HEK293 (cell line): ENCODE measurements around the gene RPP30.

ENCODE experiments used
- BCL11A ChIP-seq: fragments of 450-650 bp; formaldehyde crosslinking; IDR thresholded peaks from 2 replicates; pipeline ENCODE4 v1.5.1; 2016; ENCODE audit warnings: low read depth, missing biosample characterization, missing genetic modification characterization
- KLF9 ChIP-seq: fragments of 450-650 bp; formaldehyde crosslinking; IDR thresholded peaks from 2 replicates; pipeline ENCODE4 v1.5.1; 2016; ENCODE audit warnings: missing biosample characterization, missing genetic modification characterization, low read depth
- SALL2 ChIP-seq: fragments of 450-650 bp; formaldehyde crosslinking; IDR thresholded peaks from 2 replicates; pipeline ENCODE4 v1.5.0; 2017; ENCODE audit warnings: missing biosample characterization, mild to moderate bottlenecking, missing genetic modification characterization, borderline replicate concordance
- SP3 ChIP-seq: fragments of 450-650 bp; formaldehyde crosslinking; IDR thresholded peaks from 2 replicates; pipeline ENCODE4 v1.5.1; 2016; ENCODE audit warnings: missing biosample characterization, missing genetic modification characterization
- WT1 ChIP-seq: fragments of 450-650 bp; formaldehyde crosslinking; IDR thresholded peaks from 2 replicates; pipeline ENCODE4 v1.5.1; 2016; ENCODE audit warnings: missing biosample characterization, missing genetic modification characterization
- YY1 ChIP-seq: fragments of 450-650 bp; formaldehyde crosslinking; IDR thresholded peaks from 2 replicates; pipeline ENCODE4 v1.5.1; 2018; ENCODE audit warnings: missing biosample characterization, missing genetic modification characterization
- ZBTB1 ChIP-seq: fragments of 450-650 bp; formaldehyde crosslinking; IDR thresholded peaks from 2 replicates; pipeline ENCODE4 v1.5.1; 2016; ENCODE audit warnings: missing biosample characterization, missing genetic modification characterization
- ZBTB20 ChIP-seq: fragments of 450-650 bp; formaldehyde crosslinking; IDR thresholded peaks from 2 replicates; pipeline ENCODE4 v1.5.1; 2016; ENCODE audit warnings: missing biosample characterization, missing genetic modification characterization
- ZBTB48 ChIP-seq: fragments of 450-650 bp; formaldehyde crosslinking; IDR thresholded peaks from 2 replicates; pipeline ENCODE4 v1.5.1; 2016; ENCODE audit warnings: missing biosample characterization, missing genetic modification characterization
- ZNF501 ChIP-seq: fragments of 450-650 bp; formaldehyde crosslinking; IDR thresholded peaks from 2 replicates; pipeline ENCODE4 v1.5.1; 2016; ENCODE audit warnings: missing biosample characterization, missing genetic modification characterization
- ZNF529 ChIP-seq: fragments of 450-650 bp; formaldehyde crosslinking; IDR thresholded peaks from 2 replicates; pipeline ENCODE4 v1.5.1; 2017; ENCODE audit warnings: missing genetic modification characterization, missing biosample characterization; ENCODE audit not compliant: insufficient replicate concordance
- ZNF571 ChIP-seq: fragments of 450-650 bp; formaldehyde crosslinking; IDR thresholded peaks from 2 replicates; pipeline ENCODE4 v1.5.0; 2017; ENCODE audit warnings: missing biosample characterization, missing genetic modification characterization
- ZNF677 ChIP-seq: fragments of 450-650 bp; IDR thresholded peaks from 2 replicates; pipeline ENCODE4 v1.5.0; 2018; ENCODE audit warnings: missing biosample characterization, mild to moderate bottlenecking, missing genetic modification characterization, moderate library complexity
- ZNF747 ChIP-seq: fragments of 450-650 bp; formaldehyde crosslinking; IDR thresholded peaks from 2 replicates; pipeline ENCODE4 v1.5.1; 2016; ENCODE audit warnings: missing biosample characterization, missing genetic modification characterization
- ZNF768 ChIP-seq: fragments of 450-650 bp; formaldehyde crosslinking; IDR thresholded peaks from 2 replicates; pipeline ENCODE4 v1.5.1; 2018; ENCODE audit warnings: missing biosample characterization, mild to moderate bottlenecking, missing genetic modification characterization
- ZSCAN23 ChIP-seq: fragments of 450-650 bp; formaldehyde crosslinking; IDR thresholded peaks from 2 replicates; pipeline ENCODE4 v1.5.1; 2016; ENCODE audit warnings: missing biosample characterization, missing genetic modification characterization
- TF ChIP-seq, protein P1 (sequence below): sonication (generic); formaldehyde crosslinking; IDR thresholded peaks from 2 replicates; pipeline ENCODE4 v1.8.1; 2022; ENCODE audit warnings: mild to moderate bottlenecking, moderate library complexity, missing genetic modification reagents
- TF ChIP-seq, protein P2 (sequence below): fragments of 450-650 bp; formaldehyde crosslinking; IDR thresholded peaks from 2 replicates; pipeline ENCODE4 v1.5.1; 2017; ENCODE audit warnings: missing biosample characterization, mild to moderate bottlenecking, missing genetic modification characterization, moderate library complexity
- TF ChIP-seq, protein P3 (sequence below): fragments of 450-650 bp; formaldehyde crosslinking; IDR thresholded peaks from 2 replicates; pipeline ENCODE4 v1.5.1; 2016; ENCODE audit warnings: missing biosample characterization, missing genetic modification characterization, borderline replicate concordance
- TF ChIP-seq, protein P4 (sequence below): fragments of 450-650 bp; formaldehyde crosslinking; IDR thresholded peaks from 2 replicates; pipeline ENCODE4 v1.5.1; 2017; ENCODE audit warnings: missing biosample characterization, missing genetic modification characterization
- TF ChIP-seq, protein P5 (sequence below): fragments of 450-650 bp; formaldehyde crosslinking; IDR thresholded peaks from 2 replicates; pipeline ENCODE4 v1.5.1; 2017; ENCODE audit warnings: missing biosample characterization, missing genetic modification characterization
- TF ChIP-seq, protein P6 (sequence below): fragments of 450-650 bp; formaldehyde crosslinking; IDR thresholded peaks from 2 replicates; pipeline ENCODE4 v1.5.0; 2017; ENCODE audit warnings: missing biosample characterization, missing genetic modification characterization, borderline replicate concordance
- TF ChIP-seq, protein P7 (sequence below): fragments of 450-650 bp; formaldehyde crosslinking; IDR thresholded peaks from 2 replicates; pipeline ENCODE4 v1.5.1; 2016; ENCODE audit warnings: missing biosample characterization, missing genetic modification characterization
- TF ChIP-seq, protein P8 (sequence below): fragments of 450-650 bp; formaldehyde crosslinking; IDR thresholded peaks from 2 replicates; pipeline ENCODE4 v1.5.1; 2017; ENCODE audit warnings: missing biosample characterization, missing genetic modification characterization

The RPP30 gene

DNA sequence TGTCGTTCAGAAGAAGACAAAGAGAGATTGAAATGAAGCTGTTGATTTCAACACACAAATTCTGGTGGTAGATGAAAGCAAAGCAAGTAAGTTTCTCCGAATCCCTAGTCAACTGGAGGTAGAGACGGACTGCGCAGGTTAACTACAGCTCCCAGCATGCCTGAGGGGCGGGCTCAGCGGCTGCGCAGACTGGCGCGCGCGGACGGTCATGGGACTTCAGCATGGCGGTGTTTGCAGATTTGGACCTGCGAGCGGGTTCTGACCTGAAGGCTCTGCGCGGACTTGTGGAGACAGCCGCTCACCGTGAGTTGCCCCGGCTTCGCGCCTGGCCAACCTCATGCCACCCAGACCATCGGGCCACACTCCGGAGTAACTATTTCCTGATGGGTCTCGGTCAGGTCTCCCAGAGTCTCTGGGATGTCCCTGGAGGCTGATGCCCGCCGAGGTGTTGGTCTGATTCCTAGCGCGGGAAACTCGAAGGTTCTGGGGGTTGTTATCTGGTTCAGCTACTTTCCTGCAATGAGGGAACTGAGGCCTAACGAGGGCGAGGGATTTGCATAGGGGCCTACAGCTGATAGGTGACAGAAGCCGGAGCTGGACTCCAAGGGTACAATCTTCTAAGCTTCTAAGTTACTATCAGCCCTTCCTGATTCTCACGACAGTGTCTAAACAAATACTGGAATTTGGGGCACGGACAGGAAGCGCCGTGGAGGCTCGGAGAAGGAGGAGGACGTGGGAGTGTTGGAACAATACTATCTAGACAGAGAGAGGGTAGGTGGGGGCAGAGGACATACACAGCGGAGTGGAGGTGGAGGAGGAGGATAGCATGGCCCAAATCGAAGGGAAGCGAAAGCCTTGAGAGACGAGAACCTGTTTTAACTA, at the start of gene RPP30 (continued):
- TF ChIP-seq, protein P1, sequence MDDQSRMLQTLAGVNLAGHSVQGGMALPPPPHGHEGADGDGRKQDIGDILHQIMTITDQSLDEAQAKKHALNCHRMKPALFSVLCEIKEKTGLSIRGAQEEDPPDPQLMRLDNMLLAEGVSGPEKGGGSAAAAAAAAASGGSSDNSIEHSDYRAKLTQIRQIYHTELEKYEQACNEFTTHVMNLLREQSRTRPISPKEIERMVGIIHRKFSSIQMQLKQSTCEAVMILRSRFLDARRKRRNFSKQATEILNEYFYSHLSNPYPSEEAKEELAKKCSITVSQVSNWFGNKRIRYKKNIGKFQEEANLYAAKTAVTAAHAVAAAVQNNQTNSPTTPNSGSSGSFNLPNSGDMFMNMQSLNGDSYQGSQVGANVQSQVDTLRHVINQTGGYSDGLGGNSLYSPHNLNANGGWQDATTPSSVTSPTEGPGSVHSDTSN (CRISPR knock-in tag) = peak; percentile 75; the same call in 1 of the 2 replicates
- TF ChIP-seq ZBTB20 (tag by site-specific recombination) (no peak), YY1 (tag by site-specific recombination) (peak; percentile 77), ZBTB1 (tag by site-specific recombination) (no peak), ZNF677 (no peak), KLF9 (tag by site-specific recombination) (no peak), SALL2 (tag by site-specific recombination) (no peak), BCL11A (tag by site-specific recombination) (no peak), ZNF571 (tag by site-specific recombination) (no peak), ZNF768 (tag by site-specific recombination) (no peak), ZSCAN23 (tag by site-specific recombination) (no peak), ZNF529 (no peak), SP3 (peak; percentile 81), ZBTB48 (no peak), ZNF501 (tag by site-specific recombination) (no peak; the same call in none of the 2 replicates), ZNF747 (tag by site-specific recombination) (no peak), WT1 (tag by site-specific recombination) (no peak)
- TF ChIP-seq, protein P2, sequence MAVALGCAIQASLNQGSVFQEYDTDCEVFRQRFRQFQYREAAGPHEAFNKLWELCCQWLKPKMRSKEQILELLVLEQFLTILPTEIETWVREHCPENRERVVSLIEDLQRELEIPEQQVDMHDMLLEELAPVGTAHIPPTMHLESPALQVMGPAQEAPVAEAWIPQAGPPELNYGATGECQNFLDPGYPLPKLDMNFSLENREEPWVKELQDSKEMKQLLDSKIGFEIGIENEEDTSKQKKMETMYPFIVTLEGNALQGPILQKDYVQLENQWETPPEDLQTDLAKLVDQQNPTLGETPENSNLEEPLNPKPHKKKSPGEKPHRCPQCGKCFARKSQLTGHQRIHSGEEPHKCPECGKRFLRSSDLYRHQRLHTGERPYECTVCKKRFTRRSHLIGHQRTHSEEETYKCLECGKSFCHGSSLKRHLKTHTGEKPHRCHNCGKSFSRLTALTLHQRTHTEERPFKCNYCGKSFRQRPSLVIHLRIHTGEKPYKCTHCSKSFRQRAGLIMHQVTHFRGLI (tag by site-specific recombination) = no peak
- TF ChIP-seq, protein P3, sequence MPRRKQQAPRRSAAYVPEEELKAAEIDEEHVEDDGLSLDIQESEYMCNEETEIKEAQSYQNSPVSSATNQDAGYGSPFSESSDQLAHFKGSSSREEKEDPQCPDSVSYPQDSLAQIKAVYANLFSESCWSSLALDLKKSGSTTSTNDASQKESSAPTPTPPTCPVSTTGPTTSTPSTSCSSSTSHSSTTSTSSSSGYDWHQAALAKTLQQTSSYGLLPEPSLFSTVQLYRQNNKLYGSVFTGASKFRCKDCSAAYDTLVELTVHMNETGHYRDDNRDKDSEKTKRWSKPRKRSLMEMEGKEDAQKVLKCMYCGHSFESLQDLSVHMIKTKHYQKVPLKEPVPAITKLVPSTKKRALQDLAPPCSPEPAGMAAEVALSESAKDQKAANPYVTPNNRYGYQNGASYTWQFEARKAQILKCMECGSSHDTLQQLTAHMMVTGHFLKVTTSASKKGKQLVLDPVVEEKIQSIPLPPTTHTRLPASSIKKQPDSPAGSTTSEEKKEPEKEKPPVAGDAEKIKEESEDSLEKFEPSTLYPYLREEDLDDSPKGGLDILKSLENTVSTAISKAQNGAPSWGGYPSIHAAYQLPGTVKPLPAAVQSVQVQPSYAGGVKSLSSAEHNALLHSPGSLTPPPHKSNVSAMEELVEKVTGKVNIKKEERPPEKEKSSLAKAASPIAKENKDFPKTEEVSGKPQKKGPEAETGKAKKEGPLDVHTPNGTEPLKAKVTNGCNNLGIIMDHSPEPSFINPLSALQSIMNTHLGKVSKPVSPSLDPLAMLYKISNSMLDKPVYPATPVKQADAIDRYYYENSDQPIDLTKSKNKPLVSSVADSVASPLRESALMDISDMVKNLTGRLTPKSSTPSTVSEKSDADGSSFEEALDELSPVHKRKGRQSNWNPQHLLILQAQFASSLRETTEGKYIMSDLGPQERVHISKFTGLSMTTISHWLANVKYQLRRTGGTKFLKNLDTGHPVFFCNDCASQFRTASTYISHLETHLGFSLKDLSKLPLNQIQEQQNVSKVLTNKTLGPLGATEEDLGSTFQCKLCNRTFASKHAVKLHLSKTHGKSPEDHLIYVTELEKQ (tag by site-specific recombination) = no peak
- TF ChIP-seq, protein P4, sequence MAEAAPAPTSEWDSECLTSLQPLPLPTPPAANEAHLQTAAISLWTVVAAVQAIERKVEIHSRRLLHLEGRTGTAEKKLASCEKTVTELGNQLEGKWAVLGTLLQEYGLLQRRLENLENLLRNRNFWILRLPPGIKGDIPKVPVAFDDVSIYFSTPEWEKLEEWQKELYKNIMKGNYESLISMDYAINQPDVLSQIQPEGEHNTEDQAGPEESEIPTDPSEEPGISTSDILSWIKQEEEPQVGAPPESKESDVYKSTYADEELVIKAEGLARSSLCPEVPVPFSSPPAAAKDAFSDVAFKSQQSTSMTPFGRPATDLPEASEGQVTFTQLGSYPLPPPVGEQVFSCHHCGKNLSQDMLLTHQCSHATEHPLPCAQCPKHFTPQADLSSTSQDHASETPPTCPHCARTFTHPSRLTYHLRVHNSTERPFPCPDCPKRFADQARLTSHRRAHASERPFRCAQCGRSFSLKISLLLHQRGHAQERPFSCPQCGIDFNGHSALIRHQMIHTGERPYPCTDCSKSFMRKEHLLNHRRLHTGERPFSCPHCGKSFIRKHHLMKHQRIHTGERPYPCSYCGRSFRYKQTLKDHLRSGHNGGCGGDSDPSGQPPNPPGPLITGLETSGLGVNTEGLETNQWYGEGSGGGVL (tag by site-specific recombination) = peak; percentile 46
- TF ChIP-seq, protein P5, sequence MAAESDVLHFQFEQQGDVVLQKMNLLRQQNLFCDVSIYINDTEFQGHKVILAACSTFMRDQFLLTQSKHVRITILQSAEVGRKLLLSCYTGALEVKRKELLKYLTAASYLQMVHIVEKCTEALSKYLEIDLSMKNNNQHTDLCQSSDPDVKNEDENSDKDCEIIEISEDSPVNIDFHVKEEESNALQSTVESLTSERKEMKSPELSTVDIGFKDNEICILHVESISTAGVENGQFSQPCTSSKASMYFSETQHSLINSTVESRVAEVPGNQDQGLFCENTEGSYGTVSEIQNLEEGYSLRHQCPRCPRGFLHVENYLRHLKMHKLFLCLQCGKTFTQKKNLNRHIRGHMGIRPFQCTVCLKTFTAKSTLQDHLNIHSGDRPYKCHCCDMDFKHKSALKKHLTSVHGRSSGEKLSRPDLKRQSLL = no peak
- TF ChIP-seq, protein P6, sequence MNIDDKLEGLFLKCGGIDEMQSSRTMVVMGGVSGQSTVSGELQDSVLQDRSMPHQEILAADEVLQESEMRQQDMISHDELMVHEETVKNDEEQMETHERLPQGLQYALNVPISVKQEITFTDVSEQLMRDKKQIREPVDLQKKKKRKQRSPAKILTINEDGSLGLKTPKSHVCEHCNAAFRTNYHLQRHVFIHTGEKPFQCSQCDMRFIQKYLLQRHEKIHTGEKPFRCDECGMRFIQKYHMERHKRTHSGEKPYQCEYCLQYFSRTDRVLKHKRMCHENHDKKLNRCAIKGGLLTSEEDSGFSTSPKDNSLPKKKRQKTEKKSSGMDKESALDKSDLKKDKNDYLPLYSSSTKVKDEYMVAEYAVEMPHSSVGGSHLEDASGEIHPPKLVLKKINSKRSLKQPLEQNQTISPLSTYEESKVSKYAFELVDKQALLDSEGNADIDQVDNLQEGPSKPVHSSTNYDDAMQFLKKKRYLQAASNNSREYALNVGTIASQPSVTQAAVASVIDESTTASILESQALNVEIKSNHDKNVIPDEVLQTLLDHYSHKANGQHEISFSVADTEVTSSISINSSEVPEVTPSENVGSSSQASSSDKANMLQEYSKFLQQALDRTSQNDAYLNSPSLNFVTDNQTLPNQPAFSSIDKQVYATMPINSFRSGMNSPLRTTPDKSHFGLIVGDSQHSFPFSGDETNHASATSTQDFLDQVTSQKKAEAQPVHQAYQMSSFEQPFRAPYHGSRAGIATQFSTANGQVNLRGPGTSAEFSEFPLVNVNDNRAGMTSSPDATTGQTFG (tag by site-specific recombination) = no peak
- TF ChIP-seq, protein P7, sequence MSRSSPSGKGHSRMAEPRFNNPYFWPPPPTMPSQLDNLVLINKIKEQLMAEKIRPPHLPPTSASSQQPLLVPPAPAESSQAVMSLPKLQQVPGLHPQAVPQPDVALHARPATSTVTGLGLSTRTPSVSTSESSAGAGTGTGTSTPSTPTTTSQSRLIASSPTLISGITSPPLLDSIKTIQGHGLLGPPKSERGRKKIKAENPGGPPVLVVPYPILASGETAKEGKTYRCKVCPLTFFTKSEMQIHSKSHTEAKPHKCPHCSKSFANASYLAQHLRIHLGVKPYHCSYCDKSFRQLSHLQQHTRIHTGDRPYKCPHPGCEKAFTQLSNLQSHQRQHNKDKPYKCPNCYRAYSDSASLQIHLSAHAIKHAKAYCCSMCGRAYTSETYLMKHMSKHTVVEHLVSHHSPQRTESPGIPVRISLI = no peak
- TF ChIP-seq, protein P8, sequence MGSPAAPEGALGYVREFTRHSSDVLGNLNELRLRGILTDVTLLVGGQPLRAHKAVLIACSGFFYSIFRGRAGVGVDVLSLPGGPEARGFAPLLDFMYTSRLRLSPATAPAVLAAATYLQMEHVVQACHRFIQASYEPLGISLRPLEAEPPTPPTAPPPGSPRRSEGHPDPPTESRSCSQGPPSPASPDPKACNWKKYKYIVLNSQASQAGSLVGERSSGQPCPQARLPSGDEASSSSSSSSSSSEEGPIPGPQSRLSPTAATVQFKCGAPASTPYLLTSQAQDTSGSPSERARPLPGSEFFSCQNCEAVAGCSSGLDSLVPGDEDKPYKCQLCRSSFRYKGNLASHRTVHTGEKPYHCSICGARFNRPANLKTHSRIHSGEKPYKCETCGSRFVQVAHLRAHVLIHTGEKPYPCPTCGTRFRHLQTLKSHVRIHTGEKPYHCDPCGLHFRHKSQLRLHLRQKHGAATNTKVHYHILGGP (tag by site-specific recombination) = no peak
